GM12864 (cell line): ENCODE measurements around the gene TTC31.
A peak's percentile ranks its signal among the peaks of the same experiment; 100 is the strongest.

Source experiments
- DNase-seq: peaks from one replicate; pipeline ENCODE4 v3.0.0-alpha.2; 2011; ENCODE audit warnings: low read depth
- H3K4me3 ChIP-seq: 2 replicates; pipeline ENCODE4 v1.5.1; 2011; ENCODE audit warnings: mild to moderate bottlenecking, low read depth, low read length, control low read depth
- TF ChIP-seq, protein P1 (sequence below): IDR thresholded peaks from 2 replicates; pipeline ENCODE4 v1.5.1; 2011; ENCODE audit warnings: low read depth, mild to moderate bottlenecking, moderate library complexity, low read length, control low read depth, inconsistent platforms; ENCODE audit errors: missing control alignments

TTC31 gene

GRCh38 chr2:74448771-74449170 lies 34.1 kb upstream of the TTC31 start:
- DNase-seq = no peak
- H3K4me3 ChIP-seq = no peak overlapping the region
- TF ChIP-seq, protein P1, sequence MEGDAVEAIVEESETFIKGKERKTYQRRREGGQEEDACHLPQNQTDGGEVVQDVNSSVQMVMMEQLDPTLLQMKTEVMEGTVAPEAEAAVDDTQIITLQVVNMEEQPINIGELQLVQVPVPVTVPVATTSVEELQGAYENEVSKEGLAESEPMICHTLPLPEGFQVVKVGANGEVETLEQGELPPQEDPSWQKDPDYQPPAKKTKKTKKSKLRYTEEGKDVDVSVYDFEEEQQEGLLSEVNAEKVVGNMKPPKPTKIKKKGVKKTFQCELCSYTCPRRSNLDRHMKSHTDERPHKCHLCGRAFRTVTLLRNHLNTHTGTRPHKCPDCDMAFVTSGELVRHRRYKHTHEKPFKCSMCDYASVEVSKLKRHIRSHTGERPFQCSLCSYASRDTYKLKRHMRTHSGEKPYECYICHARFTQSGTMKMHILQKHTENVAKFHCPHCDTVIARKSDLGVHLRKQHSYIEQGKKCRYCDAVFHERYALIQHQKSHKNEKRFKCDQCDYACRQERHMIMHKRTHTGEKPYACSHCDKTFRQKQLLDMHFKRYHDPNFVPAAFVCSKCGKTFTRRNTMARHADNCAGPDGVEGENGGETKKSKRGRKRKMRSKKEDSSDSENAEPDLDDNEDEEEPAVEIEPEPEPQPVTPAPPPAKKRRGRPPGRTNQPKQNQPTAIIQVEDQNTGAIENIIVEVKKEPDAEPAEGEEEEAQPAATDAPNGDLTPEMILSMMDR = no peak

DNA sequence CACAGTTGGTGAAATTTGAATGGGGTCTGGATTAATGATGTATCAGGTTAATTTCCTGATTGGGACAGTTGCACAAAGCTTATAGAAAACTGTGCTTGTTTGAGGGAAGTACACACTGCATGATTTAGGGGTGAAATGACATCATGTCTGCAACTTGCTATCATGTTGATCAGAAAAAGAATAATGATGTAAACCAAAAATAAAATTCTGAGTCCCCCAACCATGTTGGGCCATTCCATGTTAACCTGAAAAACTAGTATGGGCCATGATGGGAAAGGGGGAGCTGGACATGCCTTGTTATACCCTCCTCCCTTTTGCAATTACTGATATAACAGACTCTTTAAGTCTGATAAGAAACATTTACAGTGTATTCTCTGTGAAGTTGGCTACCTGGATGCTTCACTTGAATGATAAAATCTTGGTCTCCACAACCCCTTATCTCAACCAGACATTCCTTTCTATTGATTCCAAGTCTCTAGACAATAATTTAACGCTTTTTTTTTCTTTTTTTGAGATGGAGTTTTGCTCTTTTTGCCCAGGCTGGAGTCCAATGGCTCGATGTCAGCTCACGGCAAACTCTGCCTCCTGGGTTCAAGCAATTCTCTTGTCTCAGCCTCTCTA lies 32.2 kb upstream of the TTC31 start:
- TF ChIP-seq, protein P1 = no peak
- DNase-seq = no peak
- H3K4me3 ChIP-seq = no peak overlapping the region

DNA sequence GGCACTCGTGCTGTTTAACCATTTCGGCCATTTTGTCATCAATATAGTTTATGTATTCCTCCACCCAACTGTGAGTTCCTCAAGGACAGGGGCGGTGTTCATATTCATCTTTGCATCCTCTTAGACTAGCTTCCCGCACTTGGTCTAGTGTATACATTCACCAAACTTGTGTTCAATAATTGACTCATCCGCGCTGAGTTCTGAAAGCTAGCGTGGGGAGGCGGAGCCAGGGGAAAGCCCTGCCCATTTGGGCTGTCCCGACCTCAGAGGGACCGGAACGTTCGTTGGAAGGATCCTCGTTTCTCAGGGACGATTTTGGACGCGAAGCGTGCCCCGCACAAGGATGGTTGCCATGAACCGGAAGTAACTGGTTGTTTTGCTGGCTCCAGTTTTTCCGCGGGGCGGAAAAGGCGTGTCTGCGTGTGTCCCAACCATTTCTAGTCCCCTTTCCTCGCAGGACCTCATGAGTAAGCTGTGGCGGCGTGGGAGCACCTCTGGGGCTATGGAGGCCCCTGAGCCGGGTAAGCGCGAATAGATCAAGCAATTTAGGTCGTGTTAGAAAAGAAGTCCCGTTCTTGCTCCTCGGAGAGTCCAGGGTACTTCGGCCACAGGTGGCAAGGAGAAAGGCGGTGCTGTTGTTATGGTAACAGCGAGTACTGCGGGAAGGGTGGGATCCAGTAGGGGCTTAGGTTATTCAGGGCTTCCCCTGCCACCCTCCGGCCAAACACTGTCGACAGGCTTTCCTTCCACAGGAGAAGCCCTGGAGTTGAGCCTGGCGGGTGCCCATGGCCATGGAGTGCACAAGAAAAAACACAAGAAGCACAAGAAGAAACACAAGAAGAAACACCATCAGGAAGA lies 28.0 kb upstream of the TTC31 start, which contains the start of gene INO80B:
Gene INO80B (plus strand): TSS at position 434 of the 858 bp plus-strand sequence. CDS start 30 bp downstream, at position 464.
- TF ChIP-seq, protein P1 = no peak
- DNase-seq = peak; percentile 98

DNA sequence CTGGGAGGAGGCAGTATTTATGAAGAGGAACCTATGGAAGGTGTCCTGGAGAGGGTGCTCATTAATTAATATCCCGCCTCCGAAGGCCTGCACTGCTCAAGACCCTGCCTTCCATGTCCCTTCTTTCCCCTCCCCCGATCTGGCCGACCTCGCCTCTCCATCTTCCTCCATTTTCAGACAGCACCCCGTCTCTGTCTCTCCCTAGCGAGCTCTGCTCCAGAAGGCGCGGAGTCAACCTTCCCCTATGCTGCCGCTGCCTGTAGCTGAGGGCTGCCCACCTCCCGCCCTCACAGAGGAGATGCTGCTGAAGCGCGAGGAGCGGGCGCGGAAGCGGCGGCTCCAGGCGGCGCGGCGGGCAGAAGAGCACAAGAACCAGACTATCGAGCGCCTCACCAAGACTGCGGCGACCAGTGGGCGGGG lies 25.7 kb upstream of the TTC31 start:
- TF ChIP-seq, protein P1 = no peak
- peak overlapping the region; percentile 78 for H3K4me3 ChIP-seq
- DNase-seq = no peak

More for the DNA sequence above, 28.0 kb upstream of the TTC31 start, which contains the start of gene INO80B:
- peak within 1 kb of the TSS; percentile 77 for H3K4me3 ChIP-seq

- peak overlapping the region; percentile 78 for H3K4me3 ChIP-seq
- TF ChIP-seq, protein P1 = no peak
- DNase-seq = peak; percentile 53
Observed at GRCh38 chr2:74457549-74458131, 25.2 kb upstream of the TTC31 start.

DNA sequence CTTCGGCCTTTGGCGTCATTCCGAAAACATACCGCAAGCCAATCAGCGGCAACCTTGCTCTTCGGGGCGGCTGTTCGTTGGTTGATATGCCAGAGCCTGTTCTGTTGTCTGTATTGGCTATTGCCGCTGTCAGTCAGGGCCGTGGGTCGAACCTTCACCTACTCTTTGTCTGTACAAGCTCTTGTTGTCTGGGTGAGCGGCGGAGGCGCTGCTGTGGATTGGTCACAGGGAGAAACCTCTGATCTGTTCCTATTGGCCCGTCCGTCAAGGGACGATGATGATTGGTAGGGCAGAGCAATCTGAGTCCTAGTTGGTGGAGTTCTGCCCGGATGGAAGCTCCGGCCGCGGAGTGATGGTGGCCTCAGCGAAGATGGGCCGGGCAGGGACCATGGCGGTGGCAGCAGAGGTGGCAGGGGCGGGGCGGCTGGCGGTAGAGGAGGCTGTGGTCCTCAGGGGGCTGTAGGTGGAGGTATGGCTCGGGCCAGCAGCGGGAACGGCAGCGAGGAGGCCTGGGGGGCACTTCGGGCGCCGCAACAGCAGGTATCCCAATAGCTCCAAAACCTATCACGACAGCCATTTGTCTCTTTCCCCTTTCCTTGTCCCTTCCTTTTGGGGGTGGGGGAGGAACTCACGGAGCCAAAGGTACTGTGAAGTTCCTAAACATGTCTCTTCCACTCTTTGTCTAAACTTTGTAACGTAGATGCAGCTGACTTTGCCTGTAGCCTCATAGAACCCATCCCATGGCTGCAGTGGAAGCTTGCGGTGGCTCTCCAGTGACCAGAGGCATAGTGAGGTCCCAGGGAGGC lies 24.5 kb upstream of the TTC31 start, which contains the start of gene WBP1:
Gene WBP1 (plus strand): TSS at position 307 of the 806 bp plus-strand sequence. CDS start 165 bp downstream, at position 472.
- TF ChIP-seq, protein P1 = no peak

More for the DNA sequence above, 24.5 kb upstream of the TTC31 start, which contains the start of gene WBP1:
- DNase-seq = peak; percentile 100
- peak within 1 kb of the TSS; percentile 90 for H3K4me3 ChIP-seq
